Measurements from ENCODE around the gene SPATA17.

GRCh38 chr1:217910203-217910602, 279.1 kb downstream of the SPATA17 start:
- TF ChIP-seq CTCF (conservative IDR thresholded peaks at IDR 0.05) (no peak), ZFX (IDR thresholded peaks at IDR 0.05) (no peak)
